ENCODE results near the gene AMDHD1.
"Not testable (repeated sequence)": the region's sequence is repeated elsewhere in the genome, so short reads cannot be mapped to it uniquely, and the experiment has no call there.

Gene AMDHD1

GRCh38 chr12:95963096-95963495 is 20.0 kb downstream of the AMDHD1 start:
- DNase-seq (ENCODE audit: low read depth in 1 of 2, low spot score in 1 of 2), result no peak

- no peak for DNase-seq (ENCODE audit: low read depth in 1 of 2, low spot score in 1 of 2)
These were observed 23.2 kb downstream of the AMDHD1 start for GRCh38 chr12:95966287-95966870.

GRCh38 chr12:95967301-95967700 is 24.2 kb downstream of the AMDHD1 start:
- DNase-seq (ENCODE audit: low read depth in 1 of 2, low spot score in 1 of 2), result no peak

- DNase-seq (ENCODE audit: low read depth in 1 of 2, low spot score in 1 of 2), result not testable (repeated sequence)
These were observed 26.0 kb downstream of the AMDHD1 start for GRCh38 chr12:95969116-95969515.

GRCh38 chr12:95970905-95971304 is 27.8 kb downstream of the AMDHD1 start:
- no peak for DNase-seq (ENCODE audit: low read depth in 1 of 2, low spot score in 1 of 2)

- DNase-seq (ENCODE audit: low read depth in 1 of 2, low spot score in 1 of 2), result no peak
These were observed 29.8 kb downstream of the AMDHD1 start for GRCh38 chr12:95972832-95973456.

GRCh38 chr12:95974358-95974757 is 31.2 kb downstream of the AMDHD1 start:
- no peak for DNase-seq (ENCODE audit: low read depth in 1 of 2, low spot score in 1 of 2)

GRCh38 chr12:95975491-95975890 is 32.4 kb downstream of the AMDHD1 start:
- DNase-seq (ENCODE audit: low read depth in 1 of 2, low spot score in 1 of 2), result no peak

GRCh38 chr12:95976416-95976832 is 33.3 kb downstream of the AMDHD1 start:
- no peak for DNase-seq (ENCODE audit: low read depth in 1 of 2, low spot score in 1 of 2)

GRCh38 chr12:95977764-95978305 is 34.7 kb downstream of the AMDHD1 start:
- DNase-seq (ENCODE audit: low read depth in 1 of 2, low spot score in 1 of 2), result no peak

GRCh38 chr12:95978351-95978750 is 35.2 kb downstream of the AMDHD1 start:
- no peak for DNase-seq (ENCODE audit: low read depth in 1 of 2, low spot score in 1 of 2)

- no peak for DNase-seq (ENCODE audit: low read depth in 1 of 2, low spot score in 1 of 2)
These were observed 35.6 kb downstream of the AMDHD1 start for GRCh38 chr12:95978774-95979173.

GRCh38 chr12:95980437-95980836 is 37.3 kb downstream of the AMDHD1 start:
- DNase-seq (ENCODE audit: low read depth in 1 of 2, low spot score in 1 of 2), result no peak

GRCh38 chr12:95982602-95983001 is 39.5 kb downstream of the AMDHD1 start:
- DNase-seq (ENCODE audit: low read depth in 1 of 2, low spot score in 1 of 2), result no peak

GRCh38 chr12:95984682-95985081 is 41.6 kb downstream of the AMDHD1 start:
- DNase-seq (ENCODE audit: low read depth in 1 of 2, low spot score in 1 of 2), result no peak

- no peak for DNase-seq (ENCODE audit: low read depth in 1 of 2, low spot score in 1 of 2)
These were observed 43.8 kb downstream of the AMDHD1 start for GRCh38 chr12:95986635-95987570.

GRCh38 chr12:95988506-95989275 is 45.6 kb downstream of the AMDHD1 start:
- DNase-seq (ENCODE audit: low read depth in 1 of 2, low spot score in 1 of 2), result no peak

- no peak for DNase-seq (ENCODE audit: low read depth in 1 of 2, low spot score in 1 of 2)
These were observed 46.5 kb downstream of the AMDHD1 start for GRCh38 chr12:95989504-95990123.

- no peak for DNase-seq (ENCODE audit: low read depth in 1 of 2, low spot score in 1 of 2)
These were observed 47.0 kb downstream of the AMDHD1 start for GRCh38 chr12:95990136-95990535.

- DNase-seq (ENCODE audit: low read depth in 1 of 2, low spot score in 1 of 2), result no peak
These were observed 50.8 kb downstream of the AMDHD1 start for GRCh38 chr12:95993907-95994306.

- no peak for DNase-seq (ENCODE audit: low read depth in 1 of 2, low spot score in 1 of 2)
These were observed 51.3 kb downstream of the AMDHD1 start for GRCh38 chr12:95994476-95994875.

All from activated CD4-positive, alpha-beta T cell treated with anti-CD3 and anti-CD28 coated beads, Interleukin-2, amount 50 U/mL, for 24 hours (primary cell).